Neural progenitor cell (in vitro differentiated cells): ENCODE measurements around the gene KCTD16.

ENCODE experiments used
- CTCF ChIP-seq: fragments of 200-600 bp; sonication (generic); IDR thresholded peaks from 2 replicates; pipeline ENCODE4 v1.5.1; 2017; ENCODE audit warnings: antibody characterized with exemption, mild to moderate bottlenecking
- EZH2 ChIP-seq: fragments of 200-600 bp; sonication (generic); IDR thresholded peaks from 2 replicates; pipeline ENCODE4 v1.6.1; 2017; ENCODE audit warnings: antibody characterized with exemption, mild to moderate bottlenecking, moderate library complexity
- EZH2phosphoT487 ChIP-seq: fragments of 200-600 bp; sonication (generic); IDR thresholded peaks from 2 replicates; pipeline ENCODE4 v1.6.1; 2017; ENCODE audit warnings: antibody characterized with exemption

GRCh38 chr5:144329681-144330080 lies 159.0 kb downstream of the KCTD16 start:
- TF ChIP-seq CTCF: no peak
- TF ChIP-seq EZH2: no peak
- no peak for TF ChIP-seq EZH2phosphoT487
